ENCODE results near the gene SPG7. TPM values are rescaled to one million over a fixed set of nuclear protein-coding genes. Genes with fewer than 3 reads are reported as not detected.

Gene SPG7
- total and polyA plus RNA-seq, 4 donors, result 34.5 to 102 (median 49.5) TPM

DNA sequence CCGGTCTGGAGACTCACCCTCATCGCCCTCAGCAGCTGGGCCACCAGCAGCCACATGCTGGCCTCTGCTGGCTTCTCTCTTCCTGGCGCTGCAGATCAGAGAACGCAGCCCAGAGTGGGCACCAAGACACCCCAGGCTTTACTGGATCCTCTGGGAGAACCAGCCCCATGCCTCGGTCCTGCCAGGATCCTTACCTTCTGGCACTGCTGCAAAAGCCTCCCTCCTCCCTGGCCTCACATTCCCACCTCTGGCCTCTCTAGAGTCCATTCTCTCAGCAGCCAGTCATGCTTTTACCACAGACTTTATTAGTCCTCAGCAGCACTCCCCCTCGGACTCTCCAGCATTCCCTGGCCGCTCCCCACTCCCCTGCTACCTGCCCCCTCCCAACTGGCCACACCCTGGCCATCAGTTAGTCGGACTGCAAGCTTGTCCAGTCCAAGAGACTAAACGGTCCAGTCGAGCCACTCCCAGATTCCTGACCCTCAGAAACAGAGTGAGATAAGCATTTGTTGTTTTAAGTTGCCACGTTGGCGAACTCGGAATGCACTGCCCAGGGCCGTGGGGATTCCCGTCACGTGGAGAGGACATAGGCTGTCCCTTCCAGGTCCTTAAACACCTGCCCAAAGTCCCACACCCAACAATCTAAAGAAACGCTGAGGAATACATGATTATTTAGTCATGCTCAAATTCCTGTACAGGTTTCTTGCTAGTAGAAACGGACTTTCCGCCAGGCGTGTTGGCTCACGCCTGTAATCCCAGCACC, 5.9 kb upstream of the SPG7 start:
- Histone ChIP-seq H3K4me3 (ENCODE audit: low read depth in 1 of 3, low read length in 3 of 3) (no peak overlapping the region), H3K27ac (ENCODE audit: low read depth in 1 of 2, low read length in 2 of 2) (no peak overlapping the region), H3K4me1 (ENCODE audit: control insufficient read depth in 4 of 4, insufficient read depth in 4 of 4, low read length in 3 of 4) (peaks cover 7 to 21% (median 15%) of the 10 kb centered on the region in 4 donors), H3K9ac (ENCODE audit: low read depth in 1 of 2, low read length in 2 of 2) (no peak overlapping the region), H3K27me3 (ENCODE audit: control insufficient read depth in 4 of 4, insufficient read depth in 4 of 4, low read length in 3 of 4) (no peaks in the 10 kb centered on the region), H3K36me3 (ENCODE audit: control insufficient read depth in 4 of 4, insufficient read depth in 3 of 4, low read depth in 1 of 4, low read length in 3 of 4) (no peaks in the 10 kb centered on the region), H3K9me3 (ENCODE audit: control insufficient read depth in 4 of 4, low read length in 3 of 4) (no peaks in the 10 kb centered on the region)
- no peak for DNase-seq (ENCODE audit: low spot score)
- 53% methylated on average over 21 of the region's 21 CpGs for WGBS
- TF ChIP-seq, protein P1, sequence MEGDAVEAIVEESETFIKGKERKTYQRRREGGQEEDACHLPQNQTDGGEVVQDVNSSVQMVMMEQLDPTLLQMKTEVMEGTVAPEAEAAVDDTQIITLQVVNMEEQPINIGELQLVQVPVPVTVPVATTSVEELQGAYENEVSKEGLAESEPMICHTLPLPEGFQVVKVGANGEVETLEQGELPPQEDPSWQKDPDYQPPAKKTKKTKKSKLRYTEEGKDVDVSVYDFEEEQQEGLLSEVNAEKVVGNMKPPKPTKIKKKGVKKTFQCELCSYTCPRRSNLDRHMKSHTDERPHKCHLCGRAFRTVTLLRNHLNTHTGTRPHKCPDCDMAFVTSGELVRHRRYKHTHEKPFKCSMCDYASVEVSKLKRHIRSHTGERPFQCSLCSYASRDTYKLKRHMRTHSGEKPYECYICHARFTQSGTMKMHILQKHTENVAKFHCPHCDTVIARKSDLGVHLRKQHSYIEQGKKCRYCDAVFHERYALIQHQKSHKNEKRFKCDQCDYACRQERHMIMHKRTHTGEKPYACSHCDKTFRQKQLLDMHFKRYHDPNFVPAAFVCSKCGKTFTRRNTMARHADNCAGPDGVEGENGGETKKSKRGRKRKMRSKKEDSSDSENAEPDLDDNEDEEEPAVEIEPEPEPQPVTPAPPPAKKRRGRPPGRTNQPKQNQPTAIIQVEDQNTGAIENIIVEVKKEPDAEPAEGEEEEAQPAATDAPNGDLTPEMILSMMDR (IDR thresholded peaks at IDR 0.05; ENCODE audit: low read depth, low read length, missing input control), result no peak
- TF ChIP-seq HNF4A (conservative IDR thresholded peaks at IDR 0.05) (peak in 1 of 2 donors; percentile 7), RXRA (IDR thresholded peaks at IDR 0.05) (peak in 1 of 2 donors; percentile 13)

DNA sequence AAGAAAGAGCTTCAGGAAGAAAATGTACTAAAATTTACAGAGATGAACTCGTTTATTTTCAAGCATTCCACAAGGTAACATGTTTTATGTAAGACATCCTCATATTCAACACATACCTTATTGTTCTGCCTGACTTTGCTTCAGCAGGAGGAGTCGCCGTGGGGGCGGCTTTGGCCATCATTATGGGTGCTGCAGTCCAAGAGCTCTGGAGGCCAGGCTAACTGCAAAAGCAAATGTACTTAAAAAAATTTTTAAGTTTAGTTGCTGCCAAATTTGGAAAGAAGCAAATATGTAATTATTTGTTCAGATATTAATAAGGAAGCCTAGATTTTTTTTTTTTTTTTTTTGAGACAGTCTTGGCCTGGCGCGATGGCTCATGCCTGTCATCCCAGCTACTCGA, 4.1 kb upstream of the SPG7 start:
- no peak overlapping the region for H3K4me3 ChIP-seq (ENCODE audit: low read depth in 1 of 3, low read length in 3 of 3)
- H3K36me3 ChIP-seq (ENCODE audit: control insufficient read depth in 4 of 4, insufficient read depth in 3 of 4, low read depth in 1 of 4, low read length in 3 of 4), result no peaks in the 10 kb centered on the region
- WGBS, result 93% methylated on average over 7 of the region's 7 CpGs
- no peaks in the 10 kb centered on the region for H3K9me3 ChIP-seq (ENCODE audit: control insufficient read depth in 4 of 4, low read length in 3 of 4)
- TF ChIP-seq SP1 (IDR thresholded peaks at IDR 0.05) (no peak), YY1 (IDR thresholded peaks at IDR 0.05) (no peak), EGR1 (IDR thresholded peaks at IDR 0.05; ENCODE audit: low read depth in 2 of 2) (no peak), HNF4A (conservative IDR thresholded peaks at IDR 0.05) (no peak), JUND (IDR thresholded peaks at IDR 0.05) (no peak), FOXA1 (IDR thresholded peaks at IDR 0.05) (no peak)
- TF ChIP-seq, protein P2, sequence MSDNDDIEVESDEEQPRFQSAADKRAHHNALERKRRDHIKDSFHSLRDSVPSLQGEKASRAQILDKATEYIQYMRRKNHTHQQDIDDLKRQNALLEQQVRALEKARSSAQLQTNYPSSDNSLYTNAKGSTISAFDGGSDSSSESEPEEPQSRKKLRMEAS (IDR thresholded peaks at IDR 0.05), result no peak
- no peaks in the 10 kb centered on the region for H3K27me3 ChIP-seq (ENCODE audit: control insufficient read depth in 4 of 4, insufficient read depth in 4 of 4, low read length in 3 of 4)
- peaks cover 10 to 31% (median 22%) of the 10 kb centered on the region in 4 donors for H3K4me1 ChIP-seq (ENCODE audit: control insufficient read depth in 4 of 4, insufficient read depth in 4 of 4, low read length in 3 of 4)
- H3K9ac ChIP-seq (ENCODE audit: low read depth in 1 of 2, low read length in 2 of 2), result no peak overlapping the region
- H3K27ac ChIP-seq (ENCODE audit: low read depth in 1 of 2, low read length in 2 of 2), result no peak overlapping the region
- DNase-seq (ENCODE audit: low spot score), result no peak

DNA sequence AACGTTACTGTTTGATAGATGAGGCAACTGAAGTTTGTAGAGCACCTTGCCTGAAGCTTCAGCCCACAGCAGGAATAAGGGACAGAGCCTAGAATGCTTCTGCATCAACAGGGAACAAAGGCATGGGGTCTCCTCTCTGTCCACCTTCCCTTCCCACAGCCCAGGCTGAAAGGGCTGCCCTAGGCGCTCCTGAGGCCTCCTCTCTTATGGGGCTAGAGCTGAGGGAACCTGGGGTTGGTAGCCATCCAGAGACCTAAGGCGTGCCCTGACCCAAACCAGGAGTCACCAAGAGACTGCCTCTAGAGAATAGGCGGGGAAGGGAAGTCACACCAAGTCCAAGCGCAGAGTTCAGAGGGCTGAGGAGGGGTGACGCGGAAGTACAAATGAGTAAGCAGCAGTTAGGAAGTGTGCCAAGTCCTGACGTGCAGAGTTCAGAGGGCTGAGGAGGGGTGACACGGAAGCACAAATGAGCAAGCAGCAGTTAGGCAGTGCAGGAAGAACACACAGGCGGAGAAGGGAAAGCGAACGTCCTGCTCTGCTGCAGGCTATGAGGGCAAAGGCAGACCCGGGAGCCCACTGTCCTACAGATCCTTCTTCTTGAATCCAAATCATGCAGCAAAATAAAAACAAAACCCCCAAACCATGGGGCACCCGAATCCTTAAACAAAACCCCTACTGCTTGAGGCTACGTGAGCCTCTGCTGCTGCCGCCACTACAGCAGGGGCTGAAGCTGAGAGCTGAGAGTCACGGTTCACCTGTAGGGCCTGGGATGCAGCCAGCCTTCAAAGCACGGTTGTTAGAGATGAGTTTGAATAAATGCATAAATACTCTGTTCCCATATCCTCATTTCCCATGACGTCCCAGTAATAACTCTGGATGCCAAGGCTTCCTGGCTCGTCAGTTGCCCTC, 2.7 kb upstream of the SPG7 start:
- DNase-seq (ENCODE audit: low spot score), result peak; percentile 85
- Histone ChIP-seq H3K27ac (ENCODE audit: low read depth in 1 of 2, low read length in 2 of 2) (peak overlapping the region; percentile 58 to 85), H3K36me3 (ENCODE audit: control insufficient read depth in 4 of 4, insufficient read depth in 3 of 4, low read depth in 1 of 4, low read length in 3 of 4) (peaks cover under 1% of the 10 kb centered on the region in 4 donors), H3K9me3 (ENCODE audit: control insufficient read depth in 4 of 4, low read length in 3 of 4) (no peaks in the 10 kb centered on the region), H3K9ac (ENCODE audit: low read depth in 1 of 2, low read length in 2 of 2) (peak overlapping the region in 1 of 2 donors; percentile 60), H3K4me1 (ENCODE audit: control insufficient read depth in 4 of 4, insufficient read depth in 4 of 4, low read length in 3 of 4) (peaks cover 10 to 36% (median 27%) of the 10 kb centered on the region in 4 donors), H3K27me3 (ENCODE audit: control insufficient read depth in 4 of 4, insufficient read depth in 4 of 4, low read length in 3 of 4) (no peaks in the 10 kb centered on the region), H3K4me3 (ENCODE audit: low read depth in 1 of 3, low read length in 3 of 3) (peak overlapping the region in 1 of 3 donors; percentile 12)
- 14% methylated on average over 20 of the region's 20 CpGs for WGBS
- TF ChIP-seq, protein P3, sequence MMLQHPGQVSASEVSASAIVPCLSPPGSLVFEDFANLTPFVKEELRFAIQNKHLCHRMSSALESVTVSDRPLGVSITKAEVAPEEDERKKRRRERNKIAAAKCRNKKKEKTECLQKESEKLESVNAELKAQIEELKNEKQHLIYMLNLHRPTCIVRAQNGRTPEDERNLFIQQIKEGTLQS (IDR thresholded peaks at IDR 0.05), result peak; percentile 49
- TF ChIP-seq JUND (IDR thresholded peaks at IDR 0.05) (peak; percentile 87 to 94), FOXA1 (IDR thresholded peaks at IDR 0.05) (peak; percentile 80), RAD21 (IDR thresholded peaks at IDR 0.05) (peak; percentile 69 to 75), NR2F2 (IDR thresholded peaks at IDR 0.05) (peak; percentile 98), EGR1 (IDR thresholded peaks at IDR 0.05; ENCODE audit: low read depth in 2 of 2) (peak; percentile 73 to 91), TAF1 (conservative IDR thresholded peaks at IDR 0.05) (peak; percentile 83), HNF4G (IDR thresholded peaks at IDR 0.05) (peak; percentile 69), SP1 (IDR thresholded peaks at IDR 0.05) (peak; percentile 95), YY1 (IDR thresholded peaks at IDR 0.05) (peak; percentile 56)
- TF ChIP-seq, protein P4, sequence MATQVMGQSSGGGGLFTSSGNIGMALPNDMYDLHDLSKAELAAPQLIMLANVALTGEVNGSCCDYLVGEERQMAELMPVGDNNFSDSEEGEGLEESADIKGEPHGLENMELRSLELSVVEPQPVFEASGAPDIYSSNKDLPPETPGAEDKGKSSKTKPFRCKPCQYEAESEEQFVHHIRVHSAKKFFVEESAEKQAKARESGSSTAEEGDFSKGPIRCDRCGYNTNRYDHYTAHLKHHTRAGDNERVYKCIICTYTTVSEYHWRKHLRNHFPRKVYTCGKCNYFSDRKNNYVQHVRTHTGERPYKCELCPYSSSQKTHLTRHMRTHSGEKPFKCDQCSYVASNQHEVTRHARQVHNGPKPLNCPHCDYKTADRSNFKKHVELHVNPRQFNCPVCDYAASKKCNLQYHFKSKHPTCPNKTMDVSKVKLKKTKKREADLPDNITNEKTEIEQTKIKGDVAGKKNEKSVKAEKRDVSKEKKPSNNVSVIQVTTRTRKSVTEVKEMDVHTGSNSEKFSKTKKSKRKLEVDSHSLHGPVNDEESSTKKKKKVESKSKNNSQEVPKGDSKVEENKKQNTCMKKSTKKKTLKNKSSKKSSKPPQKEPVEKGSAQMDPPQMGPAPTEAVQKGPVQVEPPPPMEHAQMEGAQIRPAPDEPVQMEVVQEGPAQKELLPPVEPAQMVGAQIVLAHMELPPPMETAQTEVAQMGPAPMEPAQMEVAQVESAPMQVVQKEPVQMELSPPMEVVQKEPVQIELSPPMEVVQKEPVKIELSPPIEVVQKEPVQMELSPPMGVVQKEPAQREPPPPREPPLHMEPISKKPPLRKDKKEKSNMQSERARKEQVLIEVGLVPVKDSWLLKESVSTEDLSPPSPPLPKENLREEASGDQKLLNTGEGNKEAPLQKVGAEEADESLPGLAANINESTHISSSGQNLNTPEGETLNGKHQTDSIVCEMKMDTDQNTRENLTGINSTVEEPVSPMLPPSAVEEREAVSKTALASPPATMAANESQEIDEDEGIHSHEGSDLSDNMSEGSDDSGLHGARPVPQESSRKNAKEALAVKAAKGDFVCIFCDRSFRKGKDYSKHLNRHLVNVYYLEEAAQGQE (IDR thresholded peaks at IDR 0.05), result peak; percentile 87
- TF ChIP-seq, protein P5, sequence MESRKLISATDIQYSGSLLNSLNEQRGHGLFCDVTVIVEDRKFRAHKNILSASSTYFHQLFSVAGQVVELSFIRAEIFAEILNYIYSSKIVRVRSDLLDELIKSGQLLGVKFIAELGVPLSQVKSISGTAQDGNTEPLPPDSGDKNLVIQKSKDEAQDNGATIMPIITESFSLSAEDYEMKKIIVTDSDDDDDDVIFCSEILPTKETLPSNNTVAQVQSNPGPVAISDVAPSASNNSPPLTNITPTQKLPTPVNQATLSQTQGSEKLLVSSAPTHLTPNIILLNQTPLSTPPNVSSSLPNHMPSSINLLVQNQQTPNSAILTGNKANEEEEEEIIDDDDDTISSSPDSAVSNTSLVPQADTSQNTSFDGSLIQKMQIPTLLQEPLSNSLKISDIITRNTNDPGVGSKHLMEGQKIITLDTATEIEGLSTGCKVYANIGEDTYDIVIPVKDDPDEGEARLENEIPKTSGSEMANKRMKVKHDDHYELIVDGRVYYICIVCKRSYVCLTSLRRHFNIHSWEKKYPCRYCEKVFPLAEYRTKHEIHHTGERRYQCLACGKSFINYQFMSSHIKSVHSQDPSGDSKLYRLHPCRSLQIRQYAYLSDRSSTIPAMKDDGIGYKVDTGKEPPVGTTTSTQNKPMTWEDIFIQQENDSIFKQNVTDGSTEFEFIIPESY (IDR thresholded peaks at IDR 0.05), result no peak
- TF ChIP-seq, protein P2 (IDR thresholded peaks at IDR 0.05), result peak; percentile 96
